Tibial artery (tissue), 4 donors: ENCODE measurements around the gene MCC.

Experiments
- DNase-seq, 2 donors: peaks; one replicate each; pipeline ENCODE4 v3.0.0-alpha.2; 2019
- H3K27ac ChIP-seq, 2 donors: fragments of 200-600 bp; sonication (generic) in 1 of 2; 1 replicate in 1 of 2; 2 replicates in 1 of 2; pipeline ENCODE4 v1.5.1; 2018 to 2019; ENCODE audit warnings: mild to moderate bottlenecking in 1 of 2
- H3K27me3 ChIP-seq, 2 donors: fragments of 200-600 bp; sonication (generic) in 1 of 2; one replicate each; pipeline versions ENCODE4 v1.5.1 to v1.6.0; 2016 to 2019
- H3K36me3 ChIP-seq, 3 donors: fragments of 200-600 bp; sonication (generic) in 2 of 3; one replicate each; pipeline ENCODE4 v1.5.1; 2016 to 2019; ENCODE audit warnings: mild to moderate bottlenecking in 2 of 3
- H3K4me1 ChIP-seq, 4 donors: fragments of 200-600 bp; sonication (generic) in 2 of 4; 1 replicate in 3 of 4; 2 replicates in 1 of 4; pipeline ENCODE4 v1.5.1; 2016 to 2019
- H3K4me3 ChIP-seq, 2 donors: fragments of 200-600 bp; sonication (generic) in 1 of 2; 1 replicate in 1 of 2; 2 replicates in 1 of 2; pipeline ENCODE4 v1.5.1; 2018 to 2019; ENCODE audit warnings: mild to moderate bottlenecking in 2 of 2
- H3K9me3 ChIP-seq, 3 donors: fragments of 200-600 bp; sonication (generic) in 1 of 3; one replicate each; pipeline ENCODE4 v1.5.1; 2016 to 2019
- CTCF ChIP-seq, 2 experiments: fragments of 200-600 bp in 1 of 2; fragments of 450-650 bp in 1 of 2; IDR thresholded peaks; one replicate each; pipeline ENCODE4 v1.5.1; 2017 to 2019; ENCODE audit warnings: antibody characterized with exemption in 2 of 2, mild to moderate bottlenecking in 1 of 2, moderate library complexity in 1 of 2
- intact Hi-C: fragments of 100-400 bp; cut with DNase I; formaldehyde crosslinking; loops from one replicate; pipeline ENCODE4 v1.15.0; 2023; ENCODE audit warnings: low total_unique reads

Gene MCC

GRCh38 chr5:113437111-113437510 is 51.1 kb downstream of the MCC start:
- Histone ChIP-seq H3K27ac (no peak overlapping the region), H3K4me3 (no peak overlapping the region), H3K27me3 (no peaks in the 10 kb centered on the region), H3K9me3 (no peaks in the 10 kb centered on the region), H3K4me1 (no peaks in the 10 kb centered on the region), H3K36me3 (no peaks in the 10 kb centered on the region)
- intact Hi-C loops: no loop called here
- TF ChIP-seq CTCF (IDR thresholded peaks at IDR 0.05): no peak
- DNase-seq: no peak

GRCh38 chr5:113435575-113435974 is 52.7 kb downstream of the MCC start:
- H3K27ac ChIP-seq: no peak overlapping the region
- intact Hi-C loops: no loop called here
- no peak overlapping the region for H3K4me3 ChIP-seq
- H3K9me3 ChIP-seq: no peaks in the 10 kb centered on the region
- no peaks in the 10 kb centered on the region for H3K27me3 ChIP-seq
- DNase-seq: no peak
- no peaks in the 10 kb centered on the region for H3K36me3 ChIP-seq
- TF ChIP-seq CTCF (IDR thresholded peaks at IDR 0.05): no peak
- H3K4me1 ChIP-seq: no peaks in the 10 kb centered on the region

GRCh38 chr5:113434889-113435288 is 53.4 kb downstream of the MCC start, which contains the start of gene TSSK1B:
TSS of gene TSSK1B (minus strand) at chr5:113434989. CDS start at chr5:113434839, 150 bp downstream.
- no peaks in the 10 kb centered on the region for H3K9me3 ChIP-seq
- no peak within 1 kb of the TSS for H3K4me3 ChIP-seq
- TF ChIP-seq CTCF (IDR thresholded peaks at IDR 0.05): no peak
- no peaks in the 10 kb centered on the region for H3K4me1 ChIP-seq
- intact Hi-C loops: no loop called here
- DNase-seq: no peak
- no peaks in the 10 kb centered on the region for H3K27me3 ChIP-seq
- H3K36me3 ChIP-seq: no peaks in the 10 kb centered on the region
- H3K27ac ChIP-seq: no peak within 1 kb of the TSS

GRCh38 chr5:113433862-113434612 is 54.2 kb downstream of the MCC start:
- Histone ChIP-seq H3K36me3 (no peaks in the 10 kb centered on the region), H3K9me3 (no peaks in the 10 kb centered on the region), H3K27me3 (no peaks in the 10 kb centered on the region), H3K4me1 (no peaks in the 10 kb centered on the region), H3K27ac (no peak overlapping the region), H3K4me3 (no peak overlapping the region)
- DNase-seq: no peak
- intact Hi-C loops: no loop called here
- no peak for TF ChIP-seq CTCF (IDR thresholded peaks at IDR 0.05)

GRCh38 chr5:113433071-113433470 is 55.2 kb downstream of the MCC start:
- no peak overlapping the region for H3K4me3 ChIP-seq
- TF ChIP-seq CTCF (IDR thresholded peaks at IDR 0.05): no peak
- H3K4me1 ChIP-seq: no peaks in the 10 kb centered on the region
- no peak overlapping the region for H3K27ac ChIP-seq
- no peaks in the 10 kb centered on the region for H3K27me3 ChIP-seq
- no peaks in the 10 kb centered on the region for H3K9me3 ChIP-seq
- intact Hi-C loops: no loop called here
- H3K36me3 ChIP-seq: no peaks in the 10 kb centered on the region
- DNase-seq: no peak
